ENCODE data around the gene COA1.

The COA1 gene

DNA sequence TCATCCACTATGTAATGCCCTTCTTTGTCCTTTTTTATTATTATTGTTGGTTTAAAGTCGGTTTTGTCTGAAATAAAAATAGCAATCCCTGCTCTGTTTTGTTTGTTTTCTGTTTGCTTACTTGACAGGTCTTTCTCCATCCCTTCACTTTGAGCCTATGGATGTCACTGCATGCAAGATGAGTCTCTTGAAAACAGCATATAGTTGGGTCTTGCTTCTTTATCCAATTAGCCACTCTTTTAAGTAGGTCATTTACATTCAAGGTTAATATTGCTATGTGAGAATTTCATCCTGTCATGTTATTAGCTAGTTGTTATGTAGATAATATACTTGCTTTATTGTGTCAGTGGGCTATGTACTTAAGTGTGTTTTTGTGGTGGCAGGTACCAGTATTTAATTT lies 25.8 kb downstream of the COA1 start:
- DNase-seq: no peak
- Histone ChIP-seq H3K27me3 (ENCODE audit: insufficient read depth, low read depth, severe bottlenecking) (no peaks in the 10 kb centered on the region), H3K27ac (no peak overlapping the region), H3K36me3 (peaks cover 12% of the 10 kb centered on the region; the same call in 1 of the 2 replicates), H3K9me3 (ENCODE audit: severe bottlenecking) (no peaks in the 10 kb centered on the region), H3K4me3 (ENCODE audit: low read depth, low read length) (no peak overlapping the region)
- TF ChIP-seq, protein P1, sequence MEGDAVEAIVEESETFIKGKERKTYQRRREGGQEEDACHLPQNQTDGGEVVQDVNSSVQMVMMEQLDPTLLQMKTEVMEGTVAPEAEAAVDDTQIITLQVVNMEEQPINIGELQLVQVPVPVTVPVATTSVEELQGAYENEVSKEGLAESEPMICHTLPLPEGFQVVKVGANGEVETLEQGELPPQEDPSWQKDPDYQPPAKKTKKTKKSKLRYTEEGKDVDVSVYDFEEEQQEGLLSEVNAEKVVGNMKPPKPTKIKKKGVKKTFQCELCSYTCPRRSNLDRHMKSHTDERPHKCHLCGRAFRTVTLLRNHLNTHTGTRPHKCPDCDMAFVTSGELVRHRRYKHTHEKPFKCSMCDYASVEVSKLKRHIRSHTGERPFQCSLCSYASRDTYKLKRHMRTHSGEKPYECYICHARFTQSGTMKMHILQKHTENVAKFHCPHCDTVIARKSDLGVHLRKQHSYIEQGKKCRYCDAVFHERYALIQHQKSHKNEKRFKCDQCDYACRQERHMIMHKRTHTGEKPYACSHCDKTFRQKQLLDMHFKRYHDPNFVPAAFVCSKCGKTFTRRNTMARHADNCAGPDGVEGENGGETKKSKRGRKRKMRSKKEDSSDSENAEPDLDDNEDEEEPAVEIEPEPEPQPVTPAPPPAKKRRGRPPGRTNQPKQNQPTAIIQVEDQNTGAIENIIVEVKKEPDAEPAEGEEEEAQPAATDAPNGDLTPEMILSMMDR (IDR thresholded peaks at IDR 0.05; ENCODE audit: low read depth, low read length): no peak

DNA sequence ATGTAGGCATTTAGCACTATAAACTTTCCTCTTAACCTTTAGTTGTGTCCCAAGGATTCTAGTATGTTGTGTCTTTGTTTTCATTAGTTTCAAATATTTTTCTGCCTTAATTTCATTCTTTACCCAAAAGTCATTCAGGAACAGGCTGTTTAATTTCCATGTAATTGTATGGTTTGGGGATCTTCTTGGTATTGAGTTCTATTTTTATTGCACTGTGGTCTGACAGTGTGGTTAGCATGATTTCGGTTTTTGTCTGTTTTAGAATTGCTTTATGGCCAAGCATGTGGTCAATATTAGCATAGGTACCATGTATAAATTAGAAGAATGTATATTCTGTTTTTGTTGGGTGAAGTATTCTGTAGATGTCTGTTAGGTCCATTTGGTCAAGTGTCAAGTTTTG lies 26.3 kb downstream of the COA1 start:
- Histone ChIP-seq H3K9me3 (ENCODE audit: severe bottlenecking) (no peaks in the 10 kb centered on the region), H3K36me3 (peaks cover 12% of the 10 kb centered on the region; the same call in 1 of the 2 replicates), H3K27me3 (ENCODE audit: insufficient read depth, low read depth, severe bottlenecking) (no peaks in the 10 kb centered on the region), H3K27ac (no peak overlapping the region), H3K4me3 (ENCODE audit: low read depth, low read length) (no peak overlapping the region)
- TF ChIP-seq, protein P1 (IDR thresholded peaks at IDR 0.05; ENCODE audit: low read depth, low read length): no peak
- no peak for DNase-seq

DNA sequence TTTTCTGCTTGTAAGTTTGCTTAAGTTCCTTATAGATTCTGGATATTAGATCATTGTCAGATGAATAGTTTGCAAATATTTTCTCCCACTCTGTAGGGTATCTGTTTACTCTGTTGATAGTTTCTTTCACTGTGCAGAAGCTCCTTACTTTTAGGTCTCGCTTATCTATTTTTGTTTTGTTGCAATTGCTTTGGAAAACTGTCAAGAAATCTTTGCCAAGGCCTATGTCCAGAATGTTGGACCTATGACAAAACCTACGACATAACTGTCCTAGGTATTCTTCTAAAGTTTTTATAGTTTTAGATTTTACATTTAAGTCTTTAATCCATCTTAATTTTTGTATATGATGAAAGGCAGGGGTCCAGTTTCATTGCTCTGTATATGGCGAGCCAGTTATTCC lies 27.4 kb downstream of the COA1 start:
- H3K27ac ChIP-seq: no peak overlapping the region
- no peak for DNase-seq
- no peaks in the 10 kb centered on the region for H3K27me3 ChIP-seq (ENCODE audit: insufficient read depth, low read depth, severe bottlenecking)
- H3K4me3 ChIP-seq (ENCODE audit: low read depth, low read length): no peak overlapping the region
- no peaks in the 10 kb centered on the region for H3K9me3 ChIP-seq (ENCODE audit: severe bottlenecking)
- peaks cover 12% of the 10 kb centered on the region; the same call in 1 of the 2 replicates for H3K36me3 ChIP-seq
- TF ChIP-seq, protein P1 (IDR thresholded peaks at IDR 0.05; ENCODE audit: low read depth, low read length): no peak

DNA sequence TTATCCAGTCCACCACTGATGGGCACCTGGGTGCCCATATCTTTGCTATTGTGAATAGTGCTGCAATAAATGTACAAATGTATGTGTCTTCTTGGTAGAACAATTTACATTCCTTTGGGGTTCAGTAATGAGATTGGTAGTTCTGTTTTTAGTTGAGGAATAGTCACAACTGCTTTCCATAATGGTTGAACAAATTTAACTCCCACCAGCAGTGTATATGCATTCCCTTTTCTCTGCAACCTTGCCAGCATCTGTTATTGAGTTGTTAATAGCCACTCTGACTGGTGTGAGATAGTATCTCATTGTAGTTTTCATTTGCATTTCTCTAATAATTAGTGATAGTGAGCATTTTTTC lies 27.8 kb downstream of the COA1 start:
- no peaks in the 10 kb centered on the region for H3K27me3 ChIP-seq (ENCODE audit: insufficient read depth, low read depth, severe bottlenecking)
- no peaks in the 10 kb centered on the region for H3K9me3 ChIP-seq (ENCODE audit: severe bottlenecking)
- no peak for DNase-seq
- peaks cover 12% of the 10 kb centered on the region; the same call in 1 of the 2 replicates for H3K36me3 ChIP-seq
- no peak overlapping the region for H3K27ac ChIP-seq
- H3K4me3 ChIP-seq (ENCODE audit: low read depth, low read length): no peak overlapping the region
- TF ChIP-seq, protein P1 (IDR thresholded peaks at IDR 0.05; ENCODE audit: low read depth, low read length): no peak

DNA sequence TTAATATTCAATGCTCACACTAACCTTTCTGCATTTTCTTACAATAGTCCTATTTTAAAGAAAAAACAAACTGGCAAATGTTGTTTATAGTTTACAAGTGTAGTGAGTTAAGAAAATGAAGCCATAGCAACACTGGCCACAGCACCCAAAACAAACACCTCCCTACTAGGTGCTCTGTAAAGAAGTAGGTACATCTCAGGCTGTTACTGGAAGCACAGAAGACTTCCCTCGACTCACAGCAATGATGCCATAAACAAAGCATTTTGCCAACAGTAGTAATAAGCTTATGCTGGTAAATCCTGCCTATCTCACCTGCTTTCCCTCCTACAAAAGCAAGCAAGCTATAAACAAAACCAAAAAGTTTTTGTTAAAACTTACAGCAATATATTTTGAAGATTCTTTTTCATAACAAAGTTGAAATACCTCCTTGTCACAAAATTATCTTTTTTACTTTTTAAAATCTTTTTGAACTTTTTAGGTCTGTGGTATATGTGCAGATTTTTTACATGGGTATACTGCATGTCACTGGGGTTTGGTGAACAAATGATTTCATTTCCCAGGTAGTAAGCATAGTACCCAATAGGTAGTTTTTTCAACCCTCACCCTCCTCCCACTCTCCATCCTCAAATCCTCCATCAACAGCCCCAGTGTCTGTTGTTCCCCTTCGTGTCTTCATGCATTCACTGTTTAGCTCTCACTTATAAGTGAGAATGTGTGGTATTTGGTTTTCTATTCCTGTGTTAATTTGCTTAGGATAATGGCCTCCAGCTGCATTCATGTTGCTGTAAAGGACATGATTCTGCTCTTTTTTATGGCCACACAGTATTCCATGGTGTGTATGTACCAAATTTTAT lies 28.4 kb downstream of the COA1 start:
- Histone ChIP-seq H3K36me3 (peaks cover 12% of the 10 kb centered on the region; the same call in 1 of the 2 replicates), H3K9me3 (ENCODE audit: severe bottlenecking) (no peaks in the 10 kb centered on the region), H3K27me3 (ENCODE audit: insufficient read depth, low read depth, severe bottlenecking) (no peaks in the 10 kb centered on the region), H3K27ac (no peak overlapping the region), H3K4me3 (ENCODE audit: low read depth, low read length) (no peak overlapping the region)
- DNase-seq: no peak
- TF ChIP-seq, protein P1 (IDR thresholded peaks at IDR 0.05; ENCODE audit: low read depth, low read length): no peak
